Mesenchymal stem cell (in vitro differentiated cells and primary cell): ENCODE measurements around the gene RIMBP3C.
"Not testable (repeated sequence)": the region's sequence is repeated elsewhere in the genome, so short reads cannot be mapped to it uniquely, and the experiment has no call there.

ENCODE experiments used
- DNase-seq: peaks from one replicate; pipeline ENCODE4 v3.0.0-alpha.2; 2013
- H2AFZ ChIP-seq: one replicate; pipeline ENCODE4 v1.6.1; 2013; ENCODE audit warnings: low read depth, mild to moderate bottlenecking, control low read depth, inconsistent platforms, low read length, moderate library complexity
- H2AK5ac ChIP-seq: 2 replicates; pipeline ENCODE4 v1.6.1; 2013; ENCODE audit warnings: low read length, moderate library complexity, mild to moderate bottlenecking, inconsistent platforms; ENCODE audit not compliant: severe bottlenecking
- H2BK120ac ChIP-seq: one replicate; pipeline ENCODE4 v1.6.1; 2013; ENCODE audit warnings: low read depth, mild to moderate bottlenecking, inconsistent platforms, low read length, moderate library complexity
- H2BK12ac ChIP-seq, 2 experiments: one replicate each; pipeline ENCODE4 v1.6.1; 2013; ENCODE audit warnings: inconsistent platforms in 2 of 2, low read length in 2 of 2, mild to moderate bottlenecking in 2 of 2, moderate library complexity in 2 of 2, control low read depth in 1 of 2
- H2BK15ac ChIP-seq: one replicate; pipeline ENCODE4 v1.6.1; 2013; ENCODE audit warnings: mild to moderate bottlenecking, low read depth, inconsistent platforms; ENCODE audit not compliant: poor library complexity, severe bottlenecking
- H2BK5ac ChIP-seq: 2 replicates; pipeline ENCODE4 v1.6.1; 2013; ENCODE audit warnings: low read depth, mild to moderate bottlenecking, low read length, control low read depth, inconsistent platforms; ENCODE audit not compliant: poor library complexity, severe bottlenecking
- H3K14ac ChIP-seq, 2 experiments: one replicate each; pipeline ENCODE4 v1.6.1; 2013; ENCODE audit warnings: inconsistent platforms in 2 of 2, low read length in 2 of 2, control low read depth in 1 of 2, mild to moderate bottlenecking in 1 of 2, moderate library complexity in 1 of 2
- H3K18ac ChIP-seq, 2 experiments: one replicate each; pipeline ENCODE4 v1.6.1; 2013; ENCODE audit warnings: inconsistent platforms in 2 of 2, low read length in 2 of 2, control low read depth in 1 of 2, low read depth in 1 of 2, mild to moderate bottlenecking in 1 of 2
- H3K23ac ChIP-seq, 2 experiments: one replicate each; pipeline ENCODE4 v1.6.1; 2013; ENCODE audit warnings: inconsistent platforms in 2 of 2, low read length in 2 of 2, mild to moderate bottlenecking in 2 of 2, moderate library complexity in 2 of 2, control low read depth in 1 of 2
- H3K27ac ChIP-seq: 2 replicates; pipeline ENCODE4 v1.5.1; 2013; ENCODE audit warnings: mild to moderate bottlenecking, moderate library complexity, low read length, control low read depth, inconsistent platforms; ENCODE audit not compliant: poor library complexity, severe bottlenecking
- H3K27me3 ChIP-seq, 2 experiments: 2 replicates each; pipeline versions ENCODE4 v1.6.1 to v1.7.0; 2013; ENCODE audit warnings: low read length in 2 of 2, mild to moderate bottlenecking in 2 of 2, moderate library complexity in 2 of 2, control low read depth in 1 of 2, inconsistent platforms in 1 of 2; ENCODE audit not compliant: control insufficient read depth in 1 of 2, insufficient read depth in 1 of 2
- H3K36me3 ChIP-seq, 2 experiments: 2 replicates each; pipeline versions ENCODE4 v1.6.1 to v1.7.0; 2013; ENCODE audit warnings: low read length in 2 of 2, control low read depth in 1 of 2, inconsistent platforms in 1 of 2, low read depth in 1 of 2, mild to moderate bottlenecking in 1 of 2; ENCODE audit not compliant: insufficient read depth in 2 of 2, control insufficient read depth in 1 of 2
- H3K4ac ChIP-seq, 2 experiments: one replicate each; pipeline ENCODE4 v1.6.1; 2013; ENCODE audit warnings: inconsistent platforms in 2 of 2, low read length in 2 of 2, mild to moderate bottlenecking in 2 of 2, moderate library complexity in 2 of 2, control low read depth in 1 of 2, low read depth in 1 of 2
- H3K4me1 ChIP-seq: 2 replicates; pipeline ENCODE4 v1.6.1; 2013; ENCODE audit warnings: low read depth, low read length, control low read depth; ENCODE audit not compliant: control insufficient read depth, insufficient read depth
- H3K4me2 ChIP-seq: 2 replicates; pipeline ENCODE4 v1.6.1; 2013; ENCODE audit warnings: low read length, mild to moderate bottlenecking, inconsistent platforms; ENCODE audit not compliant: poor library complexity, severe bottlenecking
- H3K4me3 ChIP-seq, 2 experiments: 2 replicates each; pipeline versions ENCODE4 v1.5.1 to v1.7.0; 2013; ENCODE audit warnings: low read length in 2 of 2, mild to moderate bottlenecking in 2 of 2, control low read depth in 1 of 2, low read depth in 1 of 2; ENCODE audit not compliant: insufficient read depth in 1 of 2
- H3K79me1 ChIP-seq: replicated peaks from 2 replicates; pipeline ENCODE4 v1.6.1; 2013; ENCODE audit warnings: mild to moderate bottlenecking, control low read depth, low read length, inconsistent platforms; ENCODE audit not compliant: poor library complexity, severe bottlenecking
- H3K9ac ChIP-seq: 2 replicates; pipeline ENCODE4 v1.7.0; 2013; ENCODE audit warnings: mild to moderate bottlenecking, low read length, moderate library complexity
- H3K9me3 ChIP-seq: 2 replicates; pipeline ENCODE4 v1.7.0; 2013; ENCODE audit warnings: mild to moderate bottlenecking, low read length; ENCODE audit not compliant: control insufficient read depth
- H4K8ac ChIP-seq: one replicate; pipeline ENCODE4 v1.6.1; 2013; ENCODE audit warnings: inconsistent platforms, mild to moderate bottlenecking, low read length, moderate library complexity
- H4K91ac ChIP-seq: one replicate; pipeline ENCODE4 v1.6.1; 2013; ENCODE audit warnings: mild to moderate bottlenecking, low read length, inconsistent platforms
- WGBS: methylation state at CpG from one replicate; pipeline ENCODE4 v1.1.7; 2013; ENCODE audit warnings: mixed read lengths; 5-methylcytosine and 5-hydroxymethylcytosine counted together

RIMBP3C gene

DNA sequence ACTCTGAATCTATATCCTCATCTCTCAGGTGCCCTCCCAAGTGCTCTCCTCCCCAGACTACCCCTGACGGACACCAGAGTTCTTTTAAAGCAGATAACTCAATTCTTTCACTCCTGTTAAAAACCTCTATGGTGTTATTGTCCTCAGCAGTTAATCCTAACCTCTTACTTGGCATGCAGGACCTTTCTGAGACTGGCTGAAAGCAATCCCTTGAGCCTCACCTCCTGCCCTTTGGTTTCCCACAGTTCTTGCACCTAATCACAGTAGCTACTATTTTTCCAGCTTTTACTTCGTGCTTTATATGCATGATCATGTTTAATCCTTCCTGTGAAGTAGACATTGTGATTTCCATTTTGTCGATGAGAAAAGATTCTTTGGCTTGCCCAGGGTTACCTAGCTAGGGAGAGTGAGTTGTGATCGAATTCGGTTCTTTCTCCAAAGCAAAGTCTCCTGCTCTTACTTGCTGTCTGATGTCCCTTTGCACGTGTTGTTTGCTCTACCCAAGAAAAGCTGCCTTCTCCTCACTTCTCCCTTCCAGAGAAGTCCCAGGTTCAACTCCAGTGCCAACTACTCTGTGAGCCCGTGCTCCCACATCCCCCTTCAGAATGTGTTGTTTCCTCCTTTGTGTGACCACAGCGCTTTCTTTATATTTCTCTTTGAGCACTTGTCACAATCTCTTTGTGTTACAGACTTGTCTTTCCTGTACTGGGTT is 18.4 kb upstream of the RIMBP3C start:
- Histone ChIP-seq H3K9me3 (no peaks in the 10 kb centered on the region), H2BK12ac (no peak overlapping the region), H3K27ac (no peak overlapping the region), H2BK15ac (no peak overlapping the region), H2AK5ac (no peak overlapping the region), H3K4me1 (peaks cover 30% of the 10 kb centered on the region), H2BK5ac (no peak overlapping the region), H3K36me3 (peaks cover 0 to 24% of the 10 kb centered on the region in 2 experiments), H3K79me1 (no peaks in the 10 kb centered on the region), H3K9ac (peak overlapping the region; percentile 100), H4K8ac (no peak overlapping the region), H3K4ac (no peak overlapping the region), H2AFZ (no peak overlapping the region), H4K91ac (no peak overlapping the region), H3K14ac (no peak overlapping the region), H3K23ac (no peak overlapping the region), H3K4me3 (peak overlapping the region in 1 of 2 experiments; percentile 96), H3K18ac (no peak overlapping the region), H3K4me2 (peak overlapping the region; percentile 85), H2BK120ac (no peak overlapping the region), H3K27me3 (no peaks in the 10 kb centered on the region)
- WGBS = 88% methylated on average over 8 of the region's 8 CpGs
- DNase-seq = no peak

DNA sequence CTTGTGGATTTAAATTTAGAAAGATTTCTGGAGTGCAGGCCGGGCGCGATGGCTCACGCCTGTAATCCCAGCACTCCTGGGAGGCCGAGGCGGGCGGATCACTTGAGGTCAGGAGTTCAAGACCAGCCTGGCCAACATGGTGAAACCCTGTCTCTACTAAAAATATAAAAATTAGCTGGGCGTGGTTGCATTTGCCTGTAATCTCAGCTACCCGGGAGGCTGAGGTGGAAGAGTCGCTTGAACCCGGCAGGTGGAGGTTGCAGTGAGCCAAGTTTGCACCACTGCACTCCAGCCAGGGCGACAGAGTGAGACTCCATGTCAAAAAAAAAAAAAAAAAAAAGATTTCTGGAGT is 17.8 kb upstream of the RIMBP3C start:
- H3K27me3 ChIP-seq, H3K79me1 ChIP-seq, H3K9me3 ChIP-seq, H2BK12ac ChIP-seq, H3K23ac ChIP-seq, H4K8ac ChIP-seq, H3K4ac ChIP-seq, H2AFZ ChIP-seq, H2BK5ac ChIP-seq, H2BK15ac ChIP-seq, DNase-seq, H3K18ac ChIP-seq, H2AK5ac ChIP-seq, H3K14ac ChIP-seq, H2BK120ac ChIP-seq, H3K27ac ChIP-seq, H4K91ac ChIP-seq: not testable (repeated sequence)
- H3K9ac ChIP-seq = peak overlapping the region; percentile 100
- peaks cover 0 to 24% of the 10 kb centered on the region in 2 experiments for H3K36me3 ChIP-seq
- H3K4me2 ChIP-seq = peak overlapping the region; percentile 85
- peaks cover 25% of the 10 kb centered on the region for H3K4me1 ChIP-seq
- H3K4me3 ChIP-seq = peak overlapping the region in 1 of 2 experiments; percentile 96
- WGBS = 70% methylated on average over 12 of the region's 12 CpGs

DNA sequence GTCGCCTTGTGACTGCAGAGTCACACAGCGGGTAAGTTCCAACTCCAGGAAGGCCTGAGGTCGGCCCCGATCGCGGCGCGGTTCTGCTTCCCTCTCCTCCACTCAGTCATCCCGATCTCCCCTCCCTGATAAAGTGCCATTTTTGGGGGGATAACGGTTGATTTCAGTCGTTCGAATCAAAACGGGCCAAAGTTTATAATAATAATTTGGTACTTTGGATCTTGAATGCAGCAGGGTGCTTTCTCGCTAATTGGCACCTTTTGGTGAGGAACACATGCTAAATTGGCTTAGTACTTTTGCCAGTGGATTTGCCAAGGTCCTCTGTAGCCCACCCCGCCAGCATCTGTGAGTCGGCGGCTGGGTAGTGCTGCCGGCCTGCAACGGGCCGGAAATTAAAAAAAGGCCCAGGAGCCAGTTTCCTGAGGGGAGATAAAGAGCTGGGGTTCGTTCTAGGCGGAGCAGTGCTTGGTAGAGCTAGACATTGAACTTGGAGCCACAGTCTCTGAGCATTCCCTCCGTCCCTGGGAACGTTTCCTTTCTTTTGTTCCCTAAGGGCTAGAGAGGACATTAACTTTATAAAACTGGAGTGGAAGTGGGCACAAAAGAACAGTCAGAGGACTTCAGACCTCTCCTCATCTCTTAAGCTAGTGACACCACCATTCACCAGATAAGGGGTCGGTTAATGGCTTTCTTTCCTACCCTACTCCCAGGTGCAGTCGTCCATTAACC is 17.2 kb upstream of the RIMBP3C start:
- Histone ChIP-seq H3K4me1 (peaks cover 20% of the 10 kb centered on the region), H2AFZ (no peak overlapping the region), H2AK5ac (peak overlapping the region; percentile 67), H3K18ac (peak overlapping the region; percentile 88 to 99), H3K27ac (peak overlapping the region; percentile 83), H3K4me2 (peak overlapping the region; percentile 85), H4K8ac (no peak overlapping the region), H2BK120ac (no peak overlapping the region), H2BK15ac (no peak overlapping the region), H3K9me3 (no peaks in the 10 kb centered on the region), H2BK12ac (no peak overlapping the region), H3K36me3 (peaks cover 0 to 23% of the 10 kb centered on the region in 2 experiments), H3K9ac (peak overlapping the region; percentile 100), H3K23ac (peak overlapping the region; percentile 74 to 91), H3K27me3 (no peaks in the 10 kb centered on the region), H3K4me3 (peak overlapping the region; percentile 93 to 96), H4K91ac (peak overlapping the region; percentile 77), H3K79me1 (no peaks in the 10 kb centered on the region), H3K4ac (peak overlapping the region; percentile 51 to 98), H3K14ac (peak overlapping the region in 1 of 2 experiments; percentile 26), H2BK5ac (peak overlapping the region; percentile 95)
- DNase-seq = peak; percentile 51
- WGBS = 3% methylated on average over 18 of the region's 26 CpGs
